CD4-positive, alpha-beta T cell (primary cell): ENCODE results near the gene CDIPT. TPM values are rescaled to one million over a fixed set of nuclear protein-coding genes. Genes with fewer than 3 reads are reported as not detected.

Experiments used
- ATAC-seq: fragments of 200-7000 bp; cut with Tn5 transposase; one replicate; pipeline ENCODE4 v1.10.0; 2022; ENCODE audit warnings: mild to moderate bottlenecking; ENCODE audit not compliant: poor library complexity
- CTCF ChIA-PET: fragments of 350-600 bp; sonication (Branson Sonifier 250); formaldehyde crosslinking; loops from one replicate; lab custom pipeline; 2021; ENCODE audit warnings: antibody characterized with exemption, inconsistent platforms; lab: Charles Lee
- POLR2A ChIA-PET: fragments of 350-600 bp; sonication (Branson Sonifier 250); formaldehyde crosslinking; loops from one replicate; lab custom pipeline; 2021; ENCODE audit warnings: antibody characterized with exemption, inconsistent platforms; lab: Charles Lee
- DNase-seq, 14 experiments: peaks; one replicate each; pipeline ENCODE4 v3.0.0-alpha.2; 2013 to 2020; ENCODE audit warnings: mixed read lengths in 2 of 14
- H3K27ac ChIP-seq, 2 donors: one replicate each; pipeline versions ENCODE4 v1.5.1 to v1.7.0; 2013; ENCODE audit warnings: low read length in 2 of 2, low read depth in 1 of 2, mild to moderate bottlenecking in 1 of 2
- H3K27me3 ChIP-seq, 2 experiments: 1 replicate in 1 of 2; 2 replicates in 1 of 2; pipeline versions ENCODE4 v1.6.1 to v1.7.0; 2013; ENCODE audit warnings: low read length in 2 of 2, control low read depth in 1 of 2, mild to moderate bottlenecking in 1 of 2, moderate library complexity in 1 of 2; ENCODE audit not compliant: insufficient read depth in 2 of 2, control insufficient read depth in 1 of 2
- H3K36me3 ChIP-seq: one replicate; pipeline ENCODE4 v1.6.1; 2013; ENCODE audit warnings: low read length, control low read depth; ENCODE audit not compliant: insufficient read depth
- H3K4me1 ChIP-seq: one replicate; pipeline ENCODE4 v1.6.1; 2013; ENCODE audit warnings: low read length, control low read depth; ENCODE audit not compliant: insufficient read depth
- H3K4me3 ChIP-seq: one replicate; pipeline ENCODE4 v1.5.1; 2013; ENCODE audit warnings: mild to moderate bottlenecking, low read length, moderate library complexity
- H3K9me3 ChIP-seq, 2 experiments: 1 replicate in 1 of 2; 2 replicates in 1 of 2; pipeline versions ENCODE4 v1.6.1 to v1.7.0; 2013; ENCODE audit warnings: low read length in 2 of 2, mild to moderate bottlenecking in 2 of 2, control low read depth in 1 of 2, moderate library complexity in 1 of 2; ENCODE audit not compliant: control insufficient read depth in 1 of 2, insufficient read depth in 1 of 2
- H3K27ac Mint-ChIP-seq: one replicate; pipeline ENCODE4 v1.8.0; 2020; ENCODE audit warnings: mixed read lengths
- H3K27me3 Mint-ChIP-seq: one replicate; pipeline ENCODE4 v1.8.0; 2021; ENCODE audit warnings: mixed read lengths
- H3K36me3 Mint-ChIP-seq: one replicate; pipeline ENCODE4 v1.8.0; 2021; ENCODE audit warnings: low read depth, mixed read lengths
- H3K4me1 Mint-ChIP-seq: one replicate; pipeline ENCODE4 v1.8.0; 2021; ENCODE audit warnings: low read depth, mixed read lengths
- H3K4me3 Mint-ChIP-seq: one replicate; pipeline ENCODE4 v1.8.0; 2020; ENCODE audit warnings: mild to moderate bottlenecking, mixed read lengths
- H3K9me3 Mint-ChIP-seq: one replicate; pipeline ENCODE4 v1.8.0; 2020; ENCODE audit warnings: mixed read lengths
- intact Hi-C, 2 experiments: fragments of 100-400 bp; cut with DNase I in 1 of 2; cut with micrococcal nuclease in 1 of 2; formaldehyde crosslinking; loops; one replicate each; pipeline versions ENCODE4 v1.15.1 to v1.9.0; 2023 to 2025; cut with DNase I, micrococcal nuclease
- total RNA-seq, 174 experiments: library from RNA in 2 of 174; stranded (reverse) in 2 of 174; gene quantifications; one replicate each; pipeline ENCODE4 v1.2.3 and lab custom pipeline; 2021 to 2026
- TF ChIP-seq, protein P1 (sequence below): fragments of 200-600 bp; IDR thresholded peaks from one replicate; pipeline ENCODE4 v1.8.0; 2022; ENCODE audit warnings: antibody characterized with exemption, mild to moderate bottlenecking

The CDIPT gene
- total RNA-seq, 2 experiments from 2014 or later = 25.7 to 27.0 TPM

DNA sequence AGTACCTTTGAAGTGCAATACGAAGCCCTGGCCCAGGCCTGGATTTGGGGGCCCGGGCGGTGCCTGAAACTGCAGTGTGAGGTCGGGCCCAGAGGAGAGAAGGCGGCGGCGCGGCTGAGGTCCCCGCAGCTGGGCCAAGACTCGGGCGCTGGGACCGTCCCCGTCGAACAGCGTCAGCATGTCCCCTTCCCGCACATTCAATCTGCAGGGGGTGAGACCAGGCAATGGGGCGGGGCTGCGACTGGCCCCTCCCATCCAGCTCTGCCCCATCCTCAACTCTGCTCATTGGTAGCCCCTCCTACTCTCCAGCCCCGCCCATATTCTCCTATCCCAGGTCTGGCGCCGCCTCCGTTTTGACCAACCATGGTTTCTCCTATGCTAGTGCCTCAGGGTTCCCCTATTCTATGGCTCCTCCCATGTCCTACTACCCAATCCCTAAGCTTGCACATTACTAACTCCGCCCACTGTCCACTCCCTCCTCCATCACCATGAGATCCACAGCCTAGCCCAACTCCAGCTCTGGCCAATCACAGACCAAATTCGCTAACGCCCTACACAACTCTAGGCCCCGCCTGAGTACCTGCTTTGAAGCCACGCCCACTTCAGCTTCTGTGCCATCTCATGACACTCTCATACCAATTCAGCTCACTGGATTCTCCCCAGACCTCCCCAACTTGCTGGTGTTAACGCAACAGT lies 14.4 kb upstream of the CDIPT start:
- no peak overlapping the region for H3K27ac Mint-ChIP-seq

DNA sequence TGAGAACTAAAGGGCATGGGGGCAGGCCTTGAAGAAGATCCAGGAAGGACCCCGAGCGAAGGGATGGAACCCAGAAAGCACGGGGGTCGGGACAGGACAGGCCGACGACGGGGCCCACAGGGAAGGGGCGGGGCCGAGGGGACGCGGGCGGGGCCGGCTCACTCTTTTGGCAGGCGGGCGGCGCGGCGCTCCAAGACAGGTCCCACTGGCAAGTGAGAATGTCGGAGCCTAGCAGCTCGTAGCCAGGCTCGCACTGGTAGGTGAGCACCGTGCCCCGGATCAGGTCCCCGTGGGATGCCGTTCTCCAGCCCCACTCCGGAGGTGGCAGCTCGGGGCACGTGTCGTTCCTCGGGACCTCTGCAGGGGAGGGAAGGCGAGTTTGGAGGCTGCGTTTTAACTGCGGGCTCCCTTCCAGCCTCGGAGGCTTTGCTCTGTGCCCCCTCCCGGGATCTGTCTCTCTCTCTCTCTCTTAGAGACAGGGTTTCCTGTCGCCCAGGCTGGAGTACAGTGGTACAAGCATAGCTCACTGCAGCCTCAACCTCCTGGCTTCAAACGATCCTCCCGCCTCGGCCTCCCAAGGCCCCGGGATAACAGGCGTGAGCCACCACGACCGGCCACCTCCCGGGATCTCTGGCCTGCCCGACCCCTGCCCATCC lies 13.7 kb upstream of the CDIPT start:
- Histone ChIP-seq H3K36me3 (no peaks in the 10 kb centered on the region), H3K27me3 (peaks cover 23 to 29% of the 10 kb centered on the region in 2 experiments), H3K4me3 (peak overlapping the region; percentile 45), H3K4me1 (peaks cover 20% of the 10 kb centered on the region), H3K27ac (no peak overlapping the region), H3K9me3 (peaks cover 0 to 10% of the 10 kb centered on the region in 2 experiments)
- intact Hi-C loops = no loop called here
- Mint-ChIP-seq H3K27me3 (peaks cover 29% of the 10 kb centered on the region), H3K4me1 (peaks cover 18% of the 10 kb centered on the region), H3K36me3 (no peaks in the 10 kb centered on the region), H3K27ac (no peak overlapping the region), H3K4me3 (peak overlapping the region; percentile 89), H3K9me3 (no peaks in the 10 kb centered on the region)
- ChIA-PET POLR2A (interaction anchor here (1.3 kb wide), 2 partner anchors 13 to 147 kb away, joined by 3 to 10 read pairs; partner anchors contain the start of gene CDIPT), CTCF (interaction anchor here (2.3 kb wide), 1 partner anchor 28 kb away, joined by 7 read pairs; no protein-coding TSS in a partner anchor)
- TF ChIP-seq, protein P1, sequence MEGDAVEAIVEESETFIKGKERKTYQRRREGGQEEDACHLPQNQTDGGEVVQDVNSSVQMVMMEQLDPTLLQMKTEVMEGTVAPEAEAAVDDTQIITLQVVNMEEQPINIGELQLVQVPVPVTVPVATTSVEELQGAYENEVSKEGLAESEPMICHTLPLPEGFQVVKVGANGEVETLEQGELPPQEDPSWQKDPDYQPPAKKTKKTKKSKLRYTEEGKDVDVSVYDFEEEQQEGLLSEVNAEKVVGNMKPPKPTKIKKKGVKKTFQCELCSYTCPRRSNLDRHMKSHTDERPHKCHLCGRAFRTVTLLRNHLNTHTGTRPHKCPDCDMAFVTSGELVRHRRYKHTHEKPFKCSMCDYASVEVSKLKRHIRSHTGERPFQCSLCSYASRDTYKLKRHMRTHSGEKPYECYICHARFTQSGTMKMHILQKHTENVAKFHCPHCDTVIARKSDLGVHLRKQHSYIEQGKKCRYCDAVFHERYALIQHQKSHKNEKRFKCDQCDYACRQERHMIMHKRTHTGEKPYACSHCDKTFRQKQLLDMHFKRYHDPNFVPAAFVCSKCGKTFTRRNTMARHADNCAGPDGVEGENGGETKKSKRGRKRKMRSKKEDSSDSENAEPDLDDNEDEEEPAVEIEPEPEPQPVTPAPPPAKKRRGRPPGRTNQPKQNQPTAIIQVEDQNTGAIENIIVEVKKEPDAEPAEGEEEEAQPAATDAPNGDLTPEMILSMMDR = no peak
- DNase-seq (peak in 12 of 14 experiments; percentile 12 to 59 (median 26)), ATAC-seq (peak; percentile 40)

More for the DNA sequence above, 14.4 kb upstream of the CDIPT start:
- TF ChIP-seq, protein P1 = no peak
- H3K9me3 ChIP-seq = peaks cover 0 to 10% of the 10 kb centered on the region in 2 experiments
- ATAC-seq (peak; percentile 66), DNase-seq (peak in 11 of 14 experiments; percentile 18 to 77 (median 38))
- ChIA-PET POLR2A (interaction anchor here (1.3 kb wide), 2 partner anchors 14 to 148 kb away, joined by 3 to 10 read pairs; partner anchors contain the start of gene CDIPT), CTCF (interaction anchor here (2.3 kb wide), 1 partner anchor 29 kb away, joined by 7 read pairs; no protein-coding TSS in a partner anchor)
- H3K27me3 ChIP-seq = peaks cover 23 to 29% of the 10 kb centered on the region in 2 experiments
- intact Hi-C loops = no loop called here
- H3K36me3 Mint-ChIP-seq = no peaks in the 10 kb centered on the region
- H3K4me1 ChIP-seq = peaks cover 20% of the 10 kb centered on the region
- peak overlapping the region; percentile 89 for H3K4me3 Mint-ChIP-seq
- H3K27me3 Mint-ChIP-seq = peaks cover 29% of the 10 kb centered on the region
- H3K36me3 ChIP-seq = no peaks in the 10 kb centered on the region
- H3K27ac ChIP-seq = no peak overlapping the region
- H3K9me3 Mint-ChIP-seq = no peaks in the 10 kb centered on the region
- peaks cover 18% of the 10 kb centered on the region for H3K4me1 Mint-ChIP-seq
- peak overlapping the region; percentile 45 for H3K4me3 ChIP-seq

DNA sequence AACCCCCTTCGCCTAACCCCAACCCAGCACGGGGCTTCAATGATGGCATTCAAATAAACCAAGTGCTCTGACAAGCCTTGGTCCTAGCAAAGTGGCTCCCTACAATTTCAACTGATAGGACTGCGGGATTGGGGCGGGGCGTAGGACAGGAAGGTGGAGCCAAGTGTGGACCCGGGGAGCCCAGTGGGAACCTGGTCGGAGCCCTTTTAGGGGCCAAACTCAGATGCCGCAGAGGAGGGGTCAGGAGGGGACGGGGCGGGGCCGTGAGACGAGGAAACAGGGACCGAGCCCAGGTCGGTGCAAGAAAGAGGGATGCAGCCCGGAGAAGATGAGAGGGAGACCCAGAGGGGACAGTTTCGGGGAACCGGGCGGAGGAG lies 13.2 kb upstream of the CDIPT start:
- ChIA-PET CTCF (no interaction called here), POLR2A (interaction anchor here (1.3 kb wide), 2 partner anchors 13 to 147 kb away, joined by 3 to 10 read pairs; partner anchors contain the start of gene CDIPT)
- intact Hi-C loops = no loop called here
- peak overlapping the region; percentile 45 for H3K4me3 ChIP-seq
- Mint-ChIP-seq H3K4me1 (peaks cover 18% of the 10 kb centered on the region), H3K27me3 (peaks cover 27% of the 10 kb centered on the region), H3K27ac (no peak overlapping the region), H3K36me3 (no peaks in the 10 kb centered on the region), H3K9me3 (no peaks in the 10 kb centered on the region), H3K4me3 (peak overlapping the region; percentile 54)
- peaks cover 23 to 28% of the 10 kb centered on the region in 2 experiments for H3K27me3 ChIP-seq
- DNase-seq (peak in 1 of 14 experiments; percentile 12), ATAC-seq (no peak)
- H3K9me3 ChIP-seq = peaks cover 0 to 10% of the 10 kb centered on the region in 2 experiments
- H3K27ac ChIP-seq = no peak overlapping the region
- H3K4me1 ChIP-seq = peaks cover 20% of the 10 kb centered on the region
- no peaks in the 10 kb centered on the region for H3K36me3 ChIP-seq
- TF ChIP-seq, protein P1 = no peak
